H1 (cell line): ENCODE measurements around the gene RNF220. TPM values are rescaled to one million over a fixed set of nuclear protein-coding genes. Genes with fewer than 3 reads are reported as not detected.

Experiments used
- CTCF ChIA-PET: fragments of 300-600 bp; sonication (Branson Sonifier 250); formaldehyde crosslinking; loops from one replicate; lab custom pipeline; 2021; ENCODE audit not compliant: partially characterized antibody; lab: Charles Lee
- POLR2A ChIA-PET: fragments of 300-600 bp; sonication (Branson Sonifier 250); formaldehyde crosslinking; loops from one replicate; lab custom pipeline; 2021; ENCODE audit warnings: inconsistent platforms; ENCODE audit not compliant: partially characterized antibody; lab: Charles Lee
- DNase-seq, 2 experiments: peaks; one replicate each; pipeline versions ENCODE4 v3.0.0 to v3.0.0-alpha.2; 2010 to 2022; ENCODE audit warnings: low spot score in 2 of 2, low read depth in 1 of 2, mixed read lengths in 1 of 2
- FAIRE-seq: peaks from 2 replicates; lab custom pipeline; 2011; peaks lifted over from hg19 to GRCh38; lab: Jason Lieb, UNC
- H2AFZ ChIP-seq: 2 replicates; pipeline ENCODE4 v1.8.1; 2012; ENCODE audit warnings: low read length, inconsistent platforms
- H2AK5ac ChIP-seq: 2 replicates; pipeline ENCODE4 v1.6.1; 2013; ENCODE audit warnings: low read depth, low read length
- H2BK120ac ChIP-seq: replicated peaks from 2 replicates; pipeline ENCODE3; 2013; ENCODE audit warnings: low read depth, low read length, inconsistent platforms
- H2BK12ac ChIP-seq: 2 replicates; pipeline ENCODE4 v1.6.1; 2013; ENCODE audit warnings: low read depth, low read length
- H2BK15ac ChIP-seq: 2 replicates; pipeline ENCODE4 v1.6.1; 2013; ENCODE audit warnings: low read length
- H2BK20ac ChIP-seq: 2 replicates; pipeline ENCODE4 v1.6.1; 2013; ENCODE audit warnings: low read length
- H2BK5ac ChIP-seq: 2 replicates; pipeline ENCODE4 v1.6.1; 2013; ENCODE audit warnings: low read depth, low read length
- H3K14ac ChIP-seq: 2 replicates; pipeline ENCODE4 v1.6.1; 2013; ENCODE audit warnings: inconsistent platforms; ENCODE audit not compliant: insufficient read length
- H3K18ac ChIP-seq: 2 replicates; pipeline ENCODE4 v1.6.1; 2013; ENCODE audit warnings: low read length; ENCODE audit errors: extremely low read depth
- H3K23ac ChIP-seq: 2 replicates; pipeline ENCODE4 v1.6.1; 2013; ENCODE audit warnings: inconsistent platforms; ENCODE audit not compliant: insufficient read length
- H3K23me2 ChIP-seq: 2 replicates; pipeline ENCODE4 v1.6.1; 2013; ENCODE audit warnings: low read depth, low read length
- H3K27ac ChIP-seq: 2 replicates; pipeline ENCODE4 v1.6.1; 2011; ENCODE audit warnings: low read depth, low read length, inconsistent platforms
- H3K27me3 ChIP-seq, 4 experiments: replicated peaks in 1 of 4; 1 replicate in 1 of 4; 2 replicates in 3 of 4; pipeline versions ENCODE4 v1.6.1 to v1.8.1; 2011 to 2013; ENCODE audit warnings: low read length in 3 of 4, mild to moderate bottlenecking in 3 of 4, inconsistent platforms in 2 of 4, mixed read lengths in 2 of 4, moderate library complexity in 1 of 4; ENCODE audit not compliant: control insufficient read depth in 3 of 4, insufficient read depth in 3 of 4; ENCODE audit errors: extremely low read depth in 1 of 4
- H3K36me3 ChIP-seq, 4 experiments: 2 replicates each; pipeline versions ENCODE4 v1.6.1 to v1.8.1; 2011 to 2013; ENCODE audit warnings: mild to moderate bottlenecking in 4 of 4, low read length in 3 of 4, moderate library complexity in 2 of 4, control low read depth in 1 of 4, inconsistent platforms in 1 of 4; ENCODE audit not compliant: insufficient read depth in 4 of 4, control insufficient read depth in 2 of 4
- H3K4ac ChIP-seq: replicated peaks from 2 replicates; pipeline ENCODE3; 2013; ENCODE audit warnings: low read length, low read depth, mixed read lengths, inconsistent platforms; ENCODE audit not compliant: insufficient read length
- H3K4me1 ChIP-seq, 4 experiments: replicated peaks in 1 of 4; 1 replicate in 1 of 4; 2 replicates in 3 of 4; pipeline versions ENCODE4 v1.6.1 to v1.8.1; 2011 to 2013; ENCODE audit warnings: low read length in 3 of 4, inconsistent platforms in 2 of 4, mixed read lengths in 1 of 4; ENCODE audit not compliant: insufficient read depth in 4 of 4, control insufficient read depth in 3 of 4
- H3K4me2 ChIP-seq, 2 experiments: 2 replicates each; pipeline versions ENCODE4 v1.6.1 to v1.8.1; 2011 to 2013; ENCODE audit warnings: low read depth in 2 of 2, low read length in 2 of 2, control low read depth in 1 of 2, inconsistent platforms in 1 of 2, mild to moderate bottlenecking in 1 of 2; ENCODE audit not compliant: insufficient read depth in 1 of 2
- H3K4me3 ChIP-seq, 4 experiments: fragments of 200-600, 300-600 bp in 1 of 4; sonication (generic), shearing (Covaris generic), sonication (Bioruptor Twin) in 1 of 4; 2 replicates each; pipeline versions ENCODE4 v1.5.1 to v1.8.1; 2011 to 2016; ENCODE audit warnings: low read length in 4 of 4, low read depth in 3 of 4, control low read depth in 2 of 4, inconsistent platforms in 2 of 4, mild to moderate bottlenecking in 2 of 4, mixed read lengths in 1 of 4, moderate library complexity in 1 of 4; ENCODE audit not compliant: insufficient read depth in 2 of 4; ENCODE audit errors: extremely low read depth in 1 of 4
- H3K56ac ChIP-seq: replicated peaks from 2 replicates; pipeline ENCODE3; 2013; ENCODE audit warnings: low read depth, mild to moderate bottlenecking, mixed read lengths, low read length, inconsistent platforms; ENCODE audit not compliant: insufficient read length
- H3K79me1 ChIP-seq: 2 replicates; pipeline ENCODE4 v1.6.1; 2013; ENCODE audit warnings: low read depth, low read length, control low read depth
- H3K79me2 ChIP-seq, 2 experiments: 2 replicates each; pipeline versions ENCODE4 v1.6.1 to v1.8.1; 2012 to 2013; ENCODE audit warnings: low read length in 2 of 2, mild to moderate bottlenecking in 2 of 2, inconsistent platforms in 1 of 2; ENCODE audit not compliant: insufficient read depth in 2 of 2, control insufficient read depth in 1 of 2
- H3K9ac ChIP-seq, 4 experiments: replicated peaks in 1 of 4; 1 replicate in 1 of 4; 2 replicates in 3 of 4; pipeline versions ENCODE4 v1.6.1 to v1.8.1; 2011 to 2013; ENCODE audit warnings: low read depth in 3 of 4, low read length in 3 of 4, control low read depth in 2 of 4, mild to moderate bottlenecking in 2 of 4, moderate library complexity in 2 of 4, inconsistent platforms in 1 of 4; ENCODE audit errors: extremely low read depth in 1 of 4
- H3K9me3 ChIP-seq, 2 experiments: 2 replicates each; pipeline versions ENCODE4 v1.6.1 to v1.8.1; 2012 to 2013; ENCODE audit warnings: mild to moderate bottlenecking in 2 of 2, moderate library complexity in 2 of 2, control low read depth in 1 of 2, inconsistent platforms in 1 of 2, low read depth in 1 of 2, low read length in 1 of 2, mixed read lengths in 1 of 2; ENCODE audit not compliant: insufficient read depth in 2 of 2
- H4K20me1 ChIP-seq, 2 experiments: replicated peaks in 1 of 2; 2 replicates each; pipeline versions ENCODE3 to v1.8.1; 2011 to 2013; ENCODE audit warnings: inconsistent platforms in 2 of 2, low read length in 2 of 2, mild to moderate bottlenecking in 1 of 2; ENCODE audit not compliant: insufficient read depth in 2 of 2, control insufficient read depth in 1 of 2
- H4K5ac ChIP-seq: 2 replicates; pipeline ENCODE4 v1.6.1; 2013; ENCODE audit warnings: low read length, low read depth, mixed read lengths, inconsistent platforms; ENCODE audit not compliant: insufficient read length
- H4K8ac ChIP-seq: 2 replicates; pipeline ENCODE4 v1.8.0; 2013; ENCODE audit warnings: mild to moderate bottlenecking, moderate library complexity, low read length, inconsistent platforms; ENCODE audit not compliant: insufficient read depth; ENCODE audit errors: extremely low read depth
- H4K91ac ChIP-seq: replicated peaks from 2 replicates; pipeline ENCODE3; 2013; ENCODE audit warnings: low read length, mixed read lengths, inconsistent platforms; ENCODE audit not compliant: insufficient read length
- BACH1 ChIP-seq: IDR thresholded peaks from 2 replicates; pipeline ENCODE4 v1.6.1; 2012; ENCODE audit warnings: low read length, improper control_type of control experiment
- BRCA1 ChIP-seq: IDR thresholded peaks from 2 replicates; pipeline ENCODE4 v1.6.1; 2012; ENCODE audit warnings: low read depth, low read length, improper control_type of control experiment
- CEBPB ChIP-seq: IDR thresholded peaks from 2 replicates; pipeline ENCODE4 v1.6.1; 2012; ENCODE audit warnings: low read depth, low read length
- EP300 ChIP-seq, 2 experiments: IDR thresholded peaks; 1 replicate in 1 of 2; 2 replicates in 1 of 2; pipeline ENCODE4 v1.6.1; 2011 to 2012; ENCODE audit warnings: low read depth in 2 of 2, low read length in 2 of 2, mild to moderate bottlenecking in 2 of 2, borderline replicate concordance in 1 of 2, inconsistent platforms in 1 of 2, moderate library complexity in 1 of 2
- POU5F1 ChIP-seq: IDR thresholded peaks from 2 replicates; pipeline ENCODE4 v1.6.1; 2011; ENCODE audit warnings: low read depth, mild to moderate bottlenecking, low read length, moderate library complexity
- RNF2 ChIP-seq: fragments of 200-900, 300-1000 bp; sonication (generic); IDR thresholded peaks from 2 replicates; pipeline ENCODE4 v1.7.1; 2016; ENCODE audit warnings: borderline replicate concordance, low read depth, mild to moderate bottlenecking, antibody characterized with exemption, low read length; ENCODE audit not compliant: poor library complexity, severe bottlenecking; ENCODE audit errors: missing control alignments
- SIRT6 ChIP-seq: IDR thresholded peaks from one replicate; pipeline ENCODE4 v1.7.1; 2012; ENCODE audit warnings: low read length, inconsistent platforms
- SRF ChIP-seq: IDR thresholded peaks from 2 replicates; pipeline ENCODE4 v1.6.1; 2011; ENCODE audit warnings: mild to moderate bottlenecking, low read depth, low read length, moderate library complexity
- TCF12 ChIP-seq: IDR thresholded peaks from 2 replicates; pipeline ENCODE4 v1.6.1; 2011; ENCODE audit warnings: low read depth, mild to moderate bottlenecking, low read length
- TEAD4 ChIP-seq: IDR thresholded peaks from 2 replicates; pipeline ENCODE4 v1.6.1; 2012; ENCODE audit warnings: low read depth, low read length, inconsistent platforms, mixed read lengths
- WGBS, 2 experiments: shearing (Covaris generic) in 1 of 2; methylation state at CpG; one replicate each; pipeline versions ENCODE4 v1.1.6 to v1.1.7; 2013 to 2015; ENCODE audit warnings: low lambda C conversion rate in 2 of 2, mixed read lengths in 2 of 2, inconsistent platforms in 1 of 2, low coverage in 1 of 2, missing lambda C conversion rate in 1 of 2; ENCODE audit not compliant: insufficient replicate concordance in 2 of 2, insufficient coverage in 1 of 2, insufficient read length in 1 of 2; ENCODE audit errors: extremely low coverage in 1 of 2, missing lambda C conversion rate in 1 of 2; 5-methylcytosine and 5-hydroxymethylcytosine counted together
- polyA plus RNA-seq, 7 experiments: library from polyadenylated mRNA; depleted of rRNA in 3 of 7; stranded (reverse) in 5 of 7; unstranded in 2 of 7; fragments of >200 nt in 5 of 7; fragments of 200-250 nt in 2 of 7; gene quantifications; 1 replicate in 5 of 7; 2 replicates in 1 of 7; 4 replicates in 1 of 7; pipeline versions ENCODE4 v1.2.1 to v1.2.3, GENCODE V29; 2011 to 2013; ENCODE audit warnings: missing spikeins in 2 of 7, mixed read lengths in 2 of 7
- total RNA-seq: library from RNA; stranded (reverse); fragmentation: NEBNext Ultra II Directional; extraction: Animal tissue kit (Norgen Biotek cat#: 25700); gene quantifications from 2 replicates; pipeline ENCODE4 v1.2.1, GENCODE V29; 2021
- TF ChIP-seq, protein P1 (sequence below), 3 experiments: IDR thresholded peaks; 1 replicate in 2 of 3; 2 replicates in 1 of 3; pipeline versions ENCODE4 v1.5.1 to v1.6.1; 2011; ENCODE audit warnings: low read length in 3 of 3, mild to moderate bottlenecking in 3 of 3, inconsistent platforms in 2 of 3, low read depth in 1 of 3, moderate library complexity in 1 of 3; ENCODE audit not compliant: insufficient read depth in 1 of 3; ENCODE audit errors: control extremely low read depth in 1 of 3

The RNF220 gene
- total and polyA plus RNA-seq, 2 of the 8 experiments (the other 6 are each of a cell fraction or from before 2014, with no cell fraction given), result 123 to 160 TPM

- H2BK12ac ChIP-seq, result no peak overlapping the region; the same call in 1 of the 2 replicates
- H3K23me2 ChIP-seq, result no peaks in the 10 kb centered on the region
- H3K4me1 ChIP-seq, result peaks cover 2 to 18% (median 11%) of the 10 kb centered on the region in 4 experiments; a peak in 6 of 7 replicates
- 0 out of 2 replicates have a peak overlapping the region, but pooled peaks have one; percentile 13 for H2BK5ac ChIP-seq
- no peaks in the 10 kb centered on the region; a peak in 1 of 7 replicates for H3K27me3 ChIP-seq
- H3K4me3 ChIP-seq, result no peak overlapping the region
- H2BK20ac ChIP-seq, result no peak overlapping the region
- POLR2A ChIA-PET, result interaction anchor here (0.6 to 6.8 kb wide), 8 partner anchors 8 to 524 kb away, joined by 3 to 58 read pairs (median 3); partner anchors contain the start of gene RPS8
- H4K20me1 ChIP-seq, result peaks cover 0 to 10% of the 10 kb centered on the region in 2 experiments
- no peak for FAIRE-seq
- CTCF ChIA-PET, result interaction anchor here (0.6 to 7.0 kb wide), 14 partner anchors 10 to 317 kb away, joined by 3 to 129 read pairs (median 12); no protein-coding TSS in a partner anchor
- no peak overlapping the region for H3K4ac ChIP-seq
- 94% methylated on average over 5 of the region's 5 CpGs; no CpG with 5 or more reads in 1 of the 2 experiments for WGBS, 2 experiments
- H3K23ac ChIP-seq, result no peak overlapping the region
- no peak overlapping the region for H3K27ac ChIP-seq
- no peaks in the 10 kb centered on the region for H3K79me1 ChIP-seq
- H2AK5ac ChIP-seq, result no peak overlapping the region
- peak overlapping the region; percentile 3 for H4K91ac ChIP-seq
- H3K56ac ChIP-seq, result no peak overlapping the region
- H3K4me2 ChIP-seq, result no peak overlapping the region
- H3K14ac ChIP-seq, result no peak overlapping the region
- H2AFZ ChIP-seq, result no peak overlapping the region
- H2BK120ac ChIP-seq, result no peak overlapping the region
- H3K36me3 ChIP-seq, result peaks cover 0 to 4% (median under 1%) of the 10 kb centered on the region in 4 experiments; a peak in 1 of 8 replicates
- H4K8ac ChIP-seq, result no peak overlapping the region
- no peaks in the 10 kb centered on the region for H3K79me2 ChIP-seq
- peak overlapping the region; percentile 65; the same call in 1 of the 2 replicates for H2BK15ac ChIP-seq
- no peak for DNase-seq
- no peak overlapping the region for H3K18ac ChIP-seq
- no peak overlapping the region for H3K9ac ChIP-seq
- no peaks in the 10 kb centered on the region for H3K9me3 ChIP-seq
- no peak overlapping the region for H4K5ac ChIP-seq
- no peak for TF ChIP-seq BRCA1
- TF ChIP-seq CEBPB, result no peak
- TF ChIP-seq SRF, result no peak
- TF ChIP-seq, protein P1, sequence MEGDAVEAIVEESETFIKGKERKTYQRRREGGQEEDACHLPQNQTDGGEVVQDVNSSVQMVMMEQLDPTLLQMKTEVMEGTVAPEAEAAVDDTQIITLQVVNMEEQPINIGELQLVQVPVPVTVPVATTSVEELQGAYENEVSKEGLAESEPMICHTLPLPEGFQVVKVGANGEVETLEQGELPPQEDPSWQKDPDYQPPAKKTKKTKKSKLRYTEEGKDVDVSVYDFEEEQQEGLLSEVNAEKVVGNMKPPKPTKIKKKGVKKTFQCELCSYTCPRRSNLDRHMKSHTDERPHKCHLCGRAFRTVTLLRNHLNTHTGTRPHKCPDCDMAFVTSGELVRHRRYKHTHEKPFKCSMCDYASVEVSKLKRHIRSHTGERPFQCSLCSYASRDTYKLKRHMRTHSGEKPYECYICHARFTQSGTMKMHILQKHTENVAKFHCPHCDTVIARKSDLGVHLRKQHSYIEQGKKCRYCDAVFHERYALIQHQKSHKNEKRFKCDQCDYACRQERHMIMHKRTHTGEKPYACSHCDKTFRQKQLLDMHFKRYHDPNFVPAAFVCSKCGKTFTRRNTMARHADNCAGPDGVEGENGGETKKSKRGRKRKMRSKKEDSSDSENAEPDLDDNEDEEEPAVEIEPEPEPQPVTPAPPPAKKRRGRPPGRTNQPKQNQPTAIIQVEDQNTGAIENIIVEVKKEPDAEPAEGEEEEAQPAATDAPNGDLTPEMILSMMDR (IDR thresholded peaks at IDR 0.05; ENCODE audit: control extremely low read depth in 1 of 3, insufficient read depth in 1 of 3, low read depth in 1 of 3, low read length in 3 of 3), result no peak
- TF ChIP-seq POU5F1, result no peak
- TF ChIP-seq EP300 (IDR thresholded peaks at IDR 0.05; ENCODE audit: borderline replicate concordance in 1 of 2, low read depth in 2 of 2, low read length in 2 of 2), result no peak
- no peak for TF ChIP-seq RNF2
- no peak for TF ChIP-seq BACH1
- no peak for TF ChIP-seq SIRT6
- TF ChIP-seq TCF12, result no peak
- no peak for TF ChIP-seq TEAD4
Measured at GRCh38 chr1:44611419-44611818, 206.4 kb downstream of the RNF220 start.
